Heart right ventricle (tissue), 16 donors: ENCODE data around the gene SLC4A8. TPM values are rescaled to one million over a fixed set of nuclear protein-coding genes. Genes with fewer than 3 reads are reported as not detected.

Source experiments
- ATAC-seq, 8 donors: fragments of 200-7000 bp; cut with Tn5 transposase; one replicate each; pipeline ENCODE4 v1.9.1; 2020; ENCODE audit warnings: mild to moderate bottlenecking in 8 of 8, moderate library complexity in 8 of 8, moderate number of reproducible peaks in 1 of 8
- DNase-seq, 2 donors: peaks; one replicate each; pipeline ENCODE4 v3.0.0-alpha.2; 2020
- H3K27ac ChIP-seq, 10 donors: fragments of 200-600 bp; sonication (generic) in 2 of 10; one replicate each; pipeline versions ENCODE4 v1.5.0 to v1.8.0; 2020 to 2022; ENCODE audit warnings: mild to moderate bottlenecking in 3 of 10
- H3K27me3 ChIP-seq, 7 donors: fragments of 200-600 bp; one replicate each; pipeline ENCODE4 v1.8.0; 2021 to 2022; ENCODE audit warnings: mild to moderate bottlenecking in 2 of 7
- H3K36me3 ChIP-seq, 9 donors: fragments of 200-600 bp; sonication (generic) in 1 of 9; one replicate each; pipeline versions ENCODE4 v1.5.0 to v1.8.0; 2020 to 2022; ENCODE audit warnings: mild to moderate bottlenecking in 2 of 9
- H3K4me1 ChIP-seq, 9 donors: fragments of 200-600 bp; sonication (generic) in 1 of 9; one replicate each; pipeline versions ENCODE4 v1.5.0 to v1.8.0; 2020 to 2022; ENCODE audit warnings: mild to moderate bottlenecking in 4 of 9
- H3K4me3 ChIP-seq, 10 donors: fragments of 200-600 bp; sonication (generic) in 2 of 10; one replicate each; pipeline versions ENCODE4 v1.5.0 to v1.8.0; 2020 to 2022; ENCODE audit warnings: mild to moderate bottlenecking in 7 of 10, moderate library complexity in 2 of 10
- H3K9me3 ChIP-seq, 11 donors: fragments of 200-600 bp in 10 of 11; sonication (generic) in 2 of 11; one replicate each; pipeline versions ENCODE4 v1.5.0 to v1.8.0; 2013 to 2022; ENCODE audit warnings: mild to moderate bottlenecking in 2 of 11, control low read depth in 1 of 11, moderate library complexity in 1 of 11
- CTCF ChIP-seq, 9 donors: fragments of 200-600 bp; sonication (generic) in 2 of 9; IDR thresholded peaks; one replicate each; pipeline versions ENCODE4 v1.5.0 to v1.8.0; 2021 to 2022; ENCODE audit warnings: antibody characterized with exemption in 9 of 9, mild to moderate bottlenecking in 5 of 9, moderate library complexity in 1 of 9
- WGBS, 2 donors: extraction: QIAGEN DNeasy Blood & Tissue Kit; methylation state at CpG; one replicate each; pipeline ENCODE4 v1.1.7; 2013; ENCODE audit warnings: inconsistent platforms in 1 of 2; 5-methylcytosine and 5-hydroxymethylcytosine counted together
- intact Hi-C, 10 donors: fragments of 100-400 bp; cut with DNase I; formaldehyde crosslinking; loops; one replicate each; pipeline versions ENCODE4 v1.11.1 to v1.14.2; 2022
- polyA plus RNA-seq, 2 donors: library from polyadenylated mRNA; stranded (reverse); fragments of 200-250 nt; gene quantifications; one replicate each; pipeline ENCODE4 v1.2.3, GENCODE V29; 2013
- total RNA-seq, 10 donors: library from RNA; stranded (reverse); fragmentation: NEBNext Ultra II Directional in 3 of 10; extraction: Animal tissue kit (Norgen Biotek cat#: 25700) in 3 of 10; gene quantifications; one replicate each; pipeline versions ENCODE4 v1.2.1 to v1.2.4, GENCODE V29; 2021 to 2023
- donor health status: Arrhythmogenic right ventricular cardiomyopathy.
- donor health status: ischemic (EF 13 %, LVEDD 7.1; RV severe dilation, severe dysfunction).
- donor health status: healthy with polysubstance abuse.
- donor health status: DM: no; HTN: yes; CAD: no.
- donor health status: DM: no; HTN: no; CAD: no.
- donor health status: ischemic (EF 25% LVEDD 6.9; RV normal size, moderate dysfunction).
- donor health status: ischemic (EF 25% LVEDD 5.7; RV mildly dilated, moderate dysfunction).
- donor health status: healthy.
- donor health status: DM: yes; HTN: yes; CAD: no.
- donor health status: Ischemic cardiomyopathy.
- donor health status: ischemic (EF 35%, LVEDD 5.7; RV mildly dilated, moderate dysfunction).
- donor health status: nonischemic (EF 11% LVEDD 7.7; RV severe dilation, severe dysfunction).
- donor health status: DM: yes; HTN: yes; CAD: no.
- donor health status: PGD.
- donor health status: ischemic (EF 29% LVEDD 5.4; RV normal size, mild dysfunction).
- donor health status: nonischemic (EF 23%, LVEDD 6.1; RV moderate dilation, normal function).

SLC4A8 gene
- total and polyA plus RNA-seq, 12 donors, result 0.12 to 1.8 (median 0.58) TPM

- Histone ChIP-seq H3K36me3 (no peaks in the 10 kb centered on the region), H3K4me1 (no peaks in the 10 kb centered on the region), H3K9me3 (no peaks in the 10 kb centered on the region), H3K4me3 (no peak overlapping the region), H3K27ac (no peak overlapping the region), H3K27me3 (peaks cover 0 to 11% (median 0%) of the 10 kb centered on the region in 7 donors)
- TF ChIP-seq CTCF (IDR thresholded peaks at IDR 0.05), result no peak
- WGBS, 2 donors, result 94 to 97% methylated on average over 2 of the region's 2 CpGs
- DNase-seq (no peak), ATAC-seq (no peak)
- intact Hi-C loops, result no loop called here
Measured at GRCh38 chr12:51439330-51439729, 14.7 kb downstream of the SLC4A8 start.

GRCh38 chr12:51441583-51441982 lies 17.0 kb downstream of the SLC4A8 start:
- intact Hi-C loops, result no loop called here
- peaks cover 0 to 21% (median 0%) of the 10 kb centered on the region in 7 donors for H3K27me3 ChIP-seq
- no peaks in the 10 kb centered on the region for H3K4me1 ChIP-seq
- 52 to 68% methylated on average over 3 of the region's 3 CpGs for WGBS, 2 donors
- H3K36me3 ChIP-seq, result no peaks in the 10 kb centered on the region
- H3K9me3 ChIP-seq, result no peaks in the 10 kb centered on the region
- H3K4me3 ChIP-seq, result no peak overlapping the region
- DNase-seq (no peak), ATAC-seq (peak in 2 of 8 donors; percentile 27 to 29)
- TF ChIP-seq CTCF (IDR thresholded peaks at IDR 0.05), result no peak
- H3K27ac ChIP-seq, result no peak overlapping the region

- Histone ChIP-seq H3K4me3 (no peak overlapping the region), H3K27me3 (peaks cover 0 to 21% (median 0%) of the 10 kb centered on the region in 7 donors), H3K27ac (no peak overlapping the region), H3K36me3 (no peaks in the 10 kb centered on the region), H3K4me1 (no peaks in the 10 kb centered on the region), H3K9me3 (no peaks in the 10 kb centered on the region)
- TF ChIP-seq CTCF (IDR thresholded peaks at IDR 0.05), result no peak
- DNase-seq (no peak), ATAC-seq (no peak)
- WGBS, 2 donors, result 53 to 56% methylated on average over 4 of the region's 4 CpGs
- intact Hi-C loops, result no loop called here
Measured at GRCh38 chr12:51442324-51442723, 17.7 kb downstream of the SLC4A8 start.

- H3K27ac ChIP-seq, result no peak overlapping the region
- no peak for TF ChIP-seq CTCF (IDR thresholded peaks at IDR 0.05)
- ATAC-seq (no peak), DNase-seq (no peak)
- peaks cover 0 to 21% (median 0%) of the 10 kb centered on the region in 7 donors for H3K27me3 ChIP-seq
- WGBS, 2 donors, result 88% methylated on average over 5 of the region's 5 CpGs
- no peaks in the 10 kb centered on the region for H3K9me3 ChIP-seq
- no peaks in the 10 kb centered on the region for H3K36me3 ChIP-seq
- H3K4me3 ChIP-seq, result no peak overlapping the region
- peaks cover 0 to 2% (median 0%) of the 10 kb centered on the region in 9 donors for H3K4me1 ChIP-seq
- intact Hi-C loops, result no loop called here
Measured at GRCh38 chr12:51443573-51443972, 18.9 kb downstream of the SLC4A8 start.
